ENCODE results near the gene ATP6V0A1.
"Not testable (repeated sequence)": the region's sequence is repeated elsewhere in the genome, so short reads cannot be mapped to it uniquely, and the experiment has no call there.

- TF ChIP-seq CTCF, POLR2A (IDR thresholded peaks at IDR 0.05): not testable (repeated sequence)
These were observed 3.7 kb upstream of the ATP6V0A1 start for GRCh38 chr17:42454987-42455386.

Data from testis (tissue), 2 donors.